ENCODE results near the gene DDX46. TPM values are rescaled to one million over a fixed set of nuclear protein-coding genes. Genes with fewer than 3 reads are reported as not detected.
A peak's percentile ranks its signal among the peaks of the same experiment; 100 is the strongest.
"Not testable (repeated sequence)": the region's sequence is repeated elsewhere in the genome, so short reads cannot be mapped to it uniquely, and the experiment has no call there.

The DDX46 gene
- total RNA-seq = 10 to 100 TPM; 24.8 to 80.6 (median 32.6) TPM

GRCh38 chr5:134758504-134759341 lies at the start of gene DDX46:
Gene DDX46 (plus strand): TSS chr5:134758779. CDS start chr5:134758939, 160 bp downstream.
- peaks cover 6 to 9% of the 10 kb centered on the region in 2 donors for H3K4me1 ChIP-seq (replicated peaks in 1 of 2)
- in situ Hi-C loops (cut with MboI; ENCODE audit: low pct_unique_long_range_greater_than_20kb in 2 of 9, low sequenced_read_pairs in 9 of 9, unreplicated experiment in 9 of 9) = no loop called here
- peak within 1 kb of the TSS; percentile 85 to 86 for H3K27ac ChIP-seq
- 0 to 2% (median 0%) methylated on average over 2 to 32 of the region's 73 CpGs; no CpG with 5 or more reads in 4 of the 10 experiments for WGBS, 10 experiments
- H3K4me3 ChIP-seq = peak within 1 kb of the TSS; percentile 74 to 98 (median 86)
- peak; percentile 93 to 99 (median 98) for ATAC-seq (replicated peaks in 6 of 8)

- Histone ChIP-seq H3K4me3 (no peak overlapping the region), H3K27ac (no peak overlapping the region), H3K4me1 (replicated peaks in 1 of 2) (no peaks in the 10 kb centered on the region)
- no peak for ATAC-seq (replicated peaks in 6 of 8)
- WGBS, 10 experiments = 40 to 100% (median 94%) methylated on average over 1 to 4 of the region's 5 CpGs; no CpG with 5 or more reads in 4 of the 10 experiments
- in situ Hi-C loops (cut with MboI; ENCODE audit: low pct_unique_long_range_greater_than_20kb in 2 of 9, low sequenced_read_pairs in 9 of 9, unreplicated experiment in 9 of 9) = no loop called here
Measured at GRCh38 chr5:134714120-134714519, 44.5 kb upstream of the DDX46 start.

- 90 to 100% (median 96%) methylated on average over 2 to 3 of the region's 3 CpGs; no CpG with 5 or more reads in 4 of the 10 experiments for WGBS, 10 experiments
- Histone ChIP-seq H3K27ac (no peak overlapping the region), H3K4me3 (no peak overlapping the region), H3K4me1 (replicated peaks in 1 of 2) (no peaks in the 10 kb centered on the region)
- ATAC-seq (replicated peaks in 6 of 8) = no peak
- in situ Hi-C loops (cut with MboI; ENCODE audit: low pct_unique_long_range_greater_than_20kb in 2 of 9, low sequenced_read_pairs in 9 of 9, unreplicated experiment in 9 of 9) = no loop called here
Measured at GRCh38 chr5:134714541-134714940, 44.0 kb upstream of the DDX46 start.

GRCh38 chr5:134715466-134715865 lies 43.1 kb upstream of the DDX46 start:
- 44 to 100% (median 96%) methylated on average over 1 to 4 of the region's 4 CpGs for WGBS, 10 experiments
- ATAC-seq (replicated peaks in 6 of 8); H3K4me3 ChIP-seq; H3K4me1 ChIP-seq (replicated peaks in 1 of 2); in situ Hi-C loops (cut with MboI; ENCODE audit: low pct_unique_long_range_greater_than_20kb in 2 of 9, low sequenced_read_pairs in 9 of 9, unreplicated experiment in 9 of 9); H3K27ac ChIP-seq: not testable (repeated sequence)

- H3K4me1 ChIP-seq (replicated peaks in 1 of 2) = no peaks in the 10 kb centered on the region
- H3K4me3 ChIP-seq = no peak overlapping the region
- in situ Hi-C loops (cut with MboI; ENCODE audit: low pct_unique_long_range_greater_than_20kb in 2 of 9, low sequenced_read_pairs in 9 of 9, unreplicated experiment in 9 of 9) = no loop called here
- H3K27ac ChIP-seq = no peak overlapping the region
- WGBS, 10 experiments = 0 to 100% (median 100%) methylated on average over 1 of the region's 1 CpG; no CpG with 5 or more reads in 2 of the 10 experiments
- no peak for ATAC-seq (replicated peaks in 6 of 8)
Measured at GRCh38 chr5:134724872-134725271, 33.7 kb upstream of the DDX46 start.

- in situ Hi-C loops (cut with MboI; ENCODE audit: low pct_unique_long_range_greater_than_20kb in 2 of 9, low sequenced_read_pairs in 9 of 9, unreplicated experiment in 9 of 9) = no loop called here
- Histone ChIP-seq H3K27ac (no peak overlapping the region), H3K4me3 (no peak overlapping the region), H3K4me1 (replicated peaks in 1 of 2) (no peaks in the 10 kb centered on the region)
- WGBS, 10 experiments = 48 to 100% (median 70%) methylated on average over 1 to 3 of the region's 3 CpGs
- no peak for ATAC-seq (replicated peaks in 6 of 8)
Measured at GRCh38 chr5:134732819-134733218, 25.8 kb upstream of the DDX46 start.

- 27 to 93% (median 78%) methylated on average over 1 to 4 of the region's 4 CpGs for WGBS, 10 experiments
- Histone ChIP-seq H3K27ac (no peak overlapping the region), H3K4me1 (replicated peaks in 1 of 2) (peaks cover 5 to 9% of the 10 kb centered on the region in 2 donors), H3K4me3 (no peak overlapping the region)
- in situ Hi-C loops (cut with MboI; ENCODE audit: low pct_unique_long_range_greater_than_20kb in 2 of 9, low sequenced_read_pairs in 9 of 9, unreplicated experiment in 9 of 9) = no loop called here
- no peak for ATAC-seq (replicated peaks in 6 of 8)
Measured at GRCh38 chr5:134735243-134735642, 23.3 kb upstream of the DDX46 start.

- ATAC-seq (replicated peaks in 6 of 8) = no peak
- in situ Hi-C loops (cut with MboI; ENCODE audit: low pct_unique_long_range_greater_than_20kb in 2 of 9, low sequenced_read_pairs in 9 of 9, unreplicated experiment in 9 of 9) = no loop called here
- H3K4me1 ChIP-seq (replicated peaks in 1 of 2) = peaks cover 5 to 18% of the 10 kb centered on the region in 2 donors
- no peak overlapping the region for H3K27ac ChIP-seq
- WGBS, 10 experiments = 42 to 100% (median 75%) methylated on average over 1 to 2 of the region's 2 CpGs; no CpG with 5 or more reads in 1 of the 10 experiments
- H3K4me3 ChIP-seq = no peak overlapping the region
Measured at GRCh38 chr5:134736173-134736812, 22.3 kb upstream of the DDX46 start.

GRCh38 chr5:134738133-134738962 lies 20.2 kb upstream of the DDX46 start, which contains the start of gene CAMLG:
Gene CAMLG (plus strand): TSS chr5:134738548. CDS start chr5:134738621, 73 bp downstream.
- Histone ChIP-seq H3K4me1 (replicated peaks in 1 of 2) (peaks cover 5 to 18% of the 10 kb centered on the region in 2 donors), H3K27ac (peak within 1 kb of the TSS; percentile 73 to 80), H3K4me3 (peak within 1 kb of the TSS; percentile 69 to 82 (median 82))
- in situ Hi-C loops (cut with MboI; ENCODE audit: low pct_unique_long_range_greater_than_20kb in 2 of 9, low sequenced_read_pairs in 9 of 9, unreplicated experiment in 9 of 9) = no loop called here
- WGBS, 10 experiments = 0 to 1% (median 0%) methylated on average over 1 to 25 of the region's 66 CpGs; no CpG with 5 or more reads in 6 of the 10 experiments
- peak; percentile 89 to 98 (median 96) for ATAC-seq (replicated peaks in 6 of 8)

- peak overlapping the region; percentile 69 to 82 (median 82) for H3K4me3 ChIP-seq
- 0 to 27% (median 8%) methylated on average over 6 to 15 of the region's 21 CpGs for WGBS, 10 experiments
- peak; percentile 2 to 18 (median 10) for ATAC-seq (replicated peaks in 6 of 8)
- H3K27ac ChIP-seq = peak overlapping the region; percentile 73 to 80
- H3K4me1 ChIP-seq (replicated peaks in 1 of 2) = peaks cover 5 to 18% of the 10 kb centered on the region in 2 donors
- in situ Hi-C loops (cut with MboI; ENCODE audit: low pct_unique_long_range_greater_than_20kb in 2 of 9, low sequenced_read_pairs in 9 of 9, unreplicated experiment in 9 of 9) = no loop called here
Measured at GRCh38 chr5:134738963-134739661, 19.5 kb upstream of the DDX46 start.

GRCh38 chr5:134741052-134741451 lies 17.5 kb upstream of the DDX46 start:
- 58 to 100% (median 87%) methylated on average over 2 to 8 of the region's 11 CpGs; no CpG with 5 or more reads in 1 of the 10 experiments for WGBS, 10 experiments
- no peak overlapping the region for H3K4me3 ChIP-seq
- peaks cover 5 to 18% of the 10 kb centered on the region in 2 donors for H3K4me1 ChIP-seq (replicated peaks in 1 of 2)
- no peak overlapping the region for H3K27ac ChIP-seq
- ATAC-seq (replicated peaks in 6 of 8) = no peak
- in situ Hi-C loops (cut with MboI; ENCODE audit: low pct_unique_long_range_greater_than_20kb in 2 of 9, low sequenced_read_pairs in 9 of 9, unreplicated experiment in 9 of 9) = no loop called here

- ATAC-seq (replicated peaks in 6 of 8) = no peak
- 80 to 100% (median 100%) methylated on average over 1 to 2 of the region's 2 CpGs; no CpG with 5 or more reads in 3 of the 10 experiments for WGBS, 10 experiments
- no peak overlapping the region for H3K27ac ChIP-seq
- in situ Hi-C loops (cut with MboI; ENCODE audit: low pct_unique_long_range_greater_than_20kb in 2 of 9, low sequenced_read_pairs in 9 of 9, unreplicated experiment in 9 of 9) = no loop called here
- H3K4me1 ChIP-seq (replicated peaks in 1 of 2) = peaks cover 5 to 18% of the 10 kb centered on the region in 2 donors
- H3K4me3 ChIP-seq = no peak overlapping the region
Measured at GRCh38 chr5:134742134-134742533, 16.4 kb upstream of the DDX46 start.

All from motor neuron (in vitro differentiated cells).